ENCODE measurements around the gene FAM120B. TPM values are rescaled to one million over a fixed set of nuclear protein-coding genes. Genes with fewer than 3 reads are reported as not detected.

Gene FAM120B
- total and polyA plus RNA-seq, 2 experiments from 2014 or later: 7.2 to 16.7 TPM

DNA sequence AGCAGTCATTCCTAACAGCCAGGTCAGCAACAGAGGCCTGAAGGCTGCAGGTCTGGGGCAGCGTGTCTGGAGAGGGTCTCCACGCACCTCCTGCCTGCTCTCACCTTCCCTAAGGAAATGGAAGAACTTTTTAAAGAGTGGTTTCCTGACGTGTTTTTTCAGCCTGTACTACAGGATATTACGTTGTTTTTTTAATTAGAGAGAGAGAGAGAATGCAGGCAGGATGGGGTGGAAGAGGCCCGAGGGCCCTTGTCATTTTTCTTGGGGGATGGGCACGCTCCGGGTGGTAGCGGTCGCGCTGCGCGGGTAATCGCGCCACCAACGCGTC lies 17.7 kb upstream of the FAM120B start:
- Mint-ChIP-seq H3K9me3 (peaks cover 8% of the 10 kb centered on the region), H3K4me1 (peaks cover 53% of the 10 kb centered on the region), H3K27me3 (ENCODE audit: insufficient read depth, low read depth, poor library complexity) (peaks cover 79% of the 10 kb centered on the region), H3K27ac (no peak overlapping the region), H3K4me3 (peak overlapping the region; percentile 69), H3K36me3 (ENCODE audit: low read depth) (peaks cover 14% of the 10 kb centered on the region)
- Histone ChIP-seq H3K4me2 (peak overlapping the region; percentile 93), H3K27me3 (ENCODE audit: insufficient read depth) (peaks cover 76% of the 10 kb centered on the region), H3K27ac (ENCODE audit: low read depth) (no peak overlapping the region), H3F3A (replicated peaks; ENCODE audit: low read depth) (peaks cover 15% of the 10 kb centered on the region; the same call in 1 of the 2 replicates), H3K9me2 (ENCODE audit: insufficient read depth) (no peaks in the 10 kb centered on the region), H2AFZ (peak overlapping the region; percentile 56; the same call in 1 of the 2 replicates), H3K4me3 (peak overlapping the region; percentile 78), H4K20me1 (replicated peaks; ENCODE audit: insufficient read depth) (no peaks in the 10 kb centered on the region; the same call in 1 of the 2 replicates), H3K4me1 (ENCODE audit: insufficient read depth) (peaks cover 33% of the 10 kb centered on the region), H3K36me3 (ENCODE audit: insufficient read depth) (no peaks in the 10 kb centered on the region), H3K79me2 (replicated peaks; ENCODE audit: insufficient read depth) (no peaks in the 10 kb centered on the region)
- no peak for ATAC-seq
- DNase-seq (ENCODE audit: low spot score): no peak
- TF ChIP-seq ZNF462 (CRISPR knock-in tag; IDR thresholded peaks at IDR 0.05): no peak
- TF ChIP-seq JUNB (IDR thresholded peaks at IDR 0.05; ENCODE audit: unreplicated experiment): no peak
- TF ChIP-seq EZH2 (IDR thresholded peaks at IDR 0.05; ENCODE audit: low read depth, unreplicated experiment): peak; percentile 76
- no peak for TF ChIP-seq CREB1 (CRISPR knock-in tag; IDR thresholded peaks at IDR 0.05; ENCODE audit: low read depth)
- TF ChIP-seq STAT1 (IDR thresholded peaks at IDR 0.05; ENCODE audit: unreplicated experiment): no peak

Data from GM23338 (cell line).